GM11168 (cell line): Measurements from ENCODE around the gene AADACL4.

Experiments
- in situ Hi-C: fragments of 300-500 bp; cut with MboI; formaldehyde crosslinking; loops from one replicate; pipeline ENCODE4 v1.12.0; 2022; ENCODE audit warnings: low sequenced_read_pairs; ENCODE audit not compliant: unreplicated experiment

The AADACL4 gene

GRCh38 chr1:12643785-12644184 is at the start of gene AADACL4:
Gene AADACL4 (plus strand): TSS chr1:12644085. CDS start chr1:12644547, 462 bp downstream.
- in situ Hi-C loops: no loop called here

DNA sequence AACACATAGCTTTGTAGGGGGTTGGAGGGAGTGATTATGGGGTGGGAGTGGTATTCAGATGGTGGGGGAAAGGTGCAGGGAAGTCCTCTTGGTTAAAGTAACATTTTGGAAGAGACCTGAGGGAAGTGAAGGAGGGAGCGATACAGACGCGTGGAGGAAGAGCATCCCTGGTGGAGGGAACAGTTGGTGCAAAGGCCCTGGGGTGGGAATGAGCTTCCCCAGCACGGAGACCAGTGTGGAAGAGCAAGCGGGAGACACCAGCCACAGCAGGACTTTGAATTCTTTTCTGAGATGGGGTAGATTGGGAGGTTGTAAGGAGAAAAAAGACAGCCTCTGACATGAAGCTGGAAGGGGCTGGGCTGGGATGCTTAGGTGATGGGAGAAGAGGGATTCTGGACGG is 49.4 kb upstream of the AADACL4 start:
- in situ Hi-C loops: no loop called here

DNA sequence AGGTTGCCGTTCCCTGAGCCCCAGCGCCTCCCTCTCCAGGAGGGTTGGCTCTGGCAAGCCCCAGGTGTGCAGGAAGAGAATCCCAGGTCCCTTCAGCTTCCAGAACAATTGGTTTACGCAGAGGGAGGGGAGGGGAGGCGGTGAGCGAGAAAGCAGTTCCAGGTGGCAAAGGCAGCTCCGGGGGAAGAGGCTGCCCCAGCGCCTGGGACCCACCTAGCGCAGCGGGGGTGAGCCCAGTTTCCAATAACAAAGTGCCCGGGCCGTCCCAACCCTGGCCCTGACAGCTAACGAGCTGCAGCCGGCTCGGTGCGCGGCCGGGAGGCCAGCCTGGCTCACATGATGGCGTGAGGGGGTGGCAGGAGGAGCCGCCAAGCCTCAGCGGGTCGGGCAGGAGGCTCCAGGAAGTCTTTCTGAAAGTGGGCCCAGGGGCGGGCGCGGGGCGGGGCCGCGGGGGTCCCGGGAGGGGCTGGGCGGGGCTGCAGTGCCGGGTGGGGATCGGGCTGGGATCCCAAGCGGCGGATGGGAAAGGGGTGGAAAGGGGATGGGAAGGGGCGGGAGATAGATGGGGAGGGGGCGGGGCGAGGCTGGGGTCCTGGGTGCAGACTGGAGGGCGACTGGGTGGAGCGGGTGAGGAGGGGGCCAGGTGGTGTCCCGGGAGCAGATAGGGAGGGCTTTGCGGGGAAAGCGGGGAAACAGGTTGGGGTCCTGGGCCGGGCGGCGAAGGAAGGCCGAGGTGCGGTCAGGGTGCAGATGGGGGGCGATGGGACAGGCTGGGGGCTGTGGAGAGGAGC is 48.7 kb upstream of the AADACL4 start:
- in situ Hi-C loops: no loop called here

GRCh38 chr1:12595757-12596006 is 48.2 kb upstream of the AADACL4 start:
- in situ Hi-C loops: no loop called here

GRCh38 chr1:12596007-12596821 is 47.7 kb upstream of the AADACL4 start:
- in situ Hi-C loops: no loop called here

DNA sequence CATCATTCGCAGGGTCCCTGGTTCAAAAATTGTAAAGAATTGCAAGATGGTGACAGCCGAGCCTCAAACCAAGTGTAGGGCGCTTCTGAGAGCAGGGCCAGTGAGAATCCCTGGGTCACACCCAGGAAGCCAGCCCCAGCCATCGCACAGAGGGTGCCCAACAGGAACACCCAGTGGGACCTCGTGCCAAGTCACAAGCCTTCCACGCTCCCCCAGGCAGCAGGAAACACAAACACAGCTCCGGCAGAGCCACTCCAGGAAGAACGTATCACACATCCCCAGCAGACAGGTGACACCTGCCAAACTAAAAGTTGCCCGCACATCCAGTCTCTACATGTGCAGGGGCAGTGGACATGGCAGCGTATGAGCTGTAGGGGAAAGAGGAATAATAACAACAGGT is 46.1 kb upstream of the AADACL4 start:
- in situ Hi-C loops: no loop called here

DNA sequence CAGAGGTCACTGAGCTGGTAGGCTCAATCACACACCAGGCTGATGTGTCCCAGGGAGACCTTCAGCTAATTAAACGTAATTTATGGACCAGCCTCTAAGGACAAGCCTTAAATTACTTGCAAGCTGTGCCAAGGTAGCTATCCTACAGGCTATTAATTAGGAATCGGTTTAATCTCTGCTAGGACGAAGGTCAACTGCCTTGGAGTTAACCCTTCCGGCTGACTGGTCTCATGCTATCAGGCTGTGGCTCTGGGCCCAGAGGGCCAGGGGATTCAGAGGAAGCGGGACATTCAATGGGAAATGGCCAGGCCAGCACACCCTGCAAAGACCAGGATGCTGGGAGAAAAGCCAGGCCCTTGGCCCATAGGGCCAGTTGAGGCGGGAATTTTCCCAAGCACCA is 44.9 kb upstream of the AADACL4 start:
- in situ Hi-C loops: no loop called here

DNA sequence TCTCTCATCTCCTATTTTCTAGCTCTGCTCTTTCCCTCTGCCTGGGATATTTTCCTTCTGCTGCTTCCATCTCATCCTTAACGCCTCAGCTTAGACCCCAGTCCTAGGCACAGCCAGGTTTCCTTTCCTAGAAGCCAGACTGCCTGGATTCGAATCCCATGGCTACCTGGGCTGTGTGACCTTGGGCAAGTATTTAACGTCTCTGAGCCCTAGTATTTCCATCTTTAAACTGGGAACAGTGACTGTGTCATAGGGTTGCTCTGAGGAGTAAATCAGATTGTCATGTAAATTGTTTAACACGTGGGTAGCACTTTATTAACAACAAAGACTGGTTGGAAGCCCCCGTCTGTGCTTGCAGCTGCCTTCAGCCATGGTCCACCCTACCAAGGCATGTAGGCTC is 44.2 kb upstream of the AADACL4 start:
- in situ Hi-C loops: loop anchor here (25.0 kb wide), 2 partner anchors 187 to 487 kb away; no protein-coding TSS in a partner anchor

GRCh38 chr1:12600335-12600734 is 43.5 kb upstream of the AADACL4 start:
- in situ Hi-C loops: loop anchor here (25.0 kb wide), 2 partner anchors 188 to 488 kb away; no protein-coding TSS in a partner anchor

DNA sequence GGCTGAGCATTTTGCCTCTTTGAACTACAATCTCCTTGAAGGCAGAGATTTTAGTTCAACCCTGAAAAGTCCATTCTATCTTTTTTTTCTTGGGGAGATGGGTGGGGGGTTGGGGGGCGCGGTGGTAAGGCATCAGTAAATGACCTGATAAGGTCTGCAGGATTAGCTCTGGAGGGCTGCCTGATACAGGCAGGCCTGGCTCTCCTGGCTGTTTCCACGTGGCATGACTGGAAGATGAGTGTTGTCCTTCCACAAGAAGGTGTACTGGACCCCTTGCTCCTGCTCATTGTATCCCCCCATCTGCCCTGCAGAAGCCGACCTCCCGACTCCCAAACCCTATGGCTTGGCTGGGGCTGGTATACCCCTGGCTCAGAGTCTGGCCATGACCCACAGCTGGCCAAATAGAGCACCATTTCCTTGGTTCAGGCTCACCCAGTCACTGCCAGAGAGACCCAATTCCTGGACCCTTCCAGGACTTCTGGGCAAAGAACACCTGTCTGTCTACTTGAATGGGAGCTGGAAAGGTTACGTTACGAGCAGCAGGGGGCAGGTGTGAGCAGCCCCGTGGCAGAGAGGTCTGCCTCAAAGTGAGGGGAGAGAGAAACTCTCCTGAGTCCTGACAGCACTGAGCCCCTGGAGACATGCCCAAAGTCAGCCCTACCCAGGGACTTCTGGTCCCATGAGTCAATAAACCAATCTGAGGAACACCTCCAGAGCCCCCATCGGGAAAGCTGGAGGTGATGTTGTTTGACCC is 42.8 kb upstream of the AADACL4 start:
- in situ Hi-C loops: loop anchor here (25.0 kb wide), 2 partner anchors 189 to 489 kb away; no protein-coding TSS in a partner anchor

- in situ Hi-C loops: loop anchor here (25.0 kb wide), 2 partner anchors 190 to 490 kb away; no protein-coding TSS in a partner anchor
These were observed 41.9 kb upstream of the AADACL4 start for GRCh38 chr1:12601700-12602658.

- in situ Hi-C loops: loop anchor here (25.0 kb wide), 2 partner anchors 190 to 490 kb away; no protein-coding TSS in a partner anchor
These were observed 41.2 kb upstream of the AADACL4 start for GRCh38 chr1:12602659-12603024.

DNA sequence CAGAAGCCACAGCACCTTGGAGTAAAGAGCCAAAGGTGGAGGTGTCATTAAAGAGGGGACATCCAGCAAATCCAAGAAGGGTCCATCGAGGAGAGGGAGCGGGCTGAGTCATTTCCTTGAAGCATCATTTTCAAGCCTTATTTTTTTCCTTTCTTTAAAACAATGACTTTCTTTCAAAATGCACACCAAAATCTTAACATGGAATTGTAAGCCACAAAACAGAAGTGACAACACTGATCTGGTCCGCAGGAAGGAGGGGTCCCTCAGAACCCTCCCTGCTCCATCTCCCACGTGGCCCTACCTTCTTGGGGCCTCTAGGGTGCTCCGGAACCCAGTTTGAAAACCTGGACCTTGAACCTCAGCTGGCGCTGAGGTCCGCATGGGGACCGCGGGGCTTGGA is 40.7 kb upstream of the AADACL4 start:
- in situ Hi-C loops: loop anchor here (25.0 kb wide), 2 partner anchors 191 to 491 kb away; no protein-coding TSS in a partner anchor

DNA sequence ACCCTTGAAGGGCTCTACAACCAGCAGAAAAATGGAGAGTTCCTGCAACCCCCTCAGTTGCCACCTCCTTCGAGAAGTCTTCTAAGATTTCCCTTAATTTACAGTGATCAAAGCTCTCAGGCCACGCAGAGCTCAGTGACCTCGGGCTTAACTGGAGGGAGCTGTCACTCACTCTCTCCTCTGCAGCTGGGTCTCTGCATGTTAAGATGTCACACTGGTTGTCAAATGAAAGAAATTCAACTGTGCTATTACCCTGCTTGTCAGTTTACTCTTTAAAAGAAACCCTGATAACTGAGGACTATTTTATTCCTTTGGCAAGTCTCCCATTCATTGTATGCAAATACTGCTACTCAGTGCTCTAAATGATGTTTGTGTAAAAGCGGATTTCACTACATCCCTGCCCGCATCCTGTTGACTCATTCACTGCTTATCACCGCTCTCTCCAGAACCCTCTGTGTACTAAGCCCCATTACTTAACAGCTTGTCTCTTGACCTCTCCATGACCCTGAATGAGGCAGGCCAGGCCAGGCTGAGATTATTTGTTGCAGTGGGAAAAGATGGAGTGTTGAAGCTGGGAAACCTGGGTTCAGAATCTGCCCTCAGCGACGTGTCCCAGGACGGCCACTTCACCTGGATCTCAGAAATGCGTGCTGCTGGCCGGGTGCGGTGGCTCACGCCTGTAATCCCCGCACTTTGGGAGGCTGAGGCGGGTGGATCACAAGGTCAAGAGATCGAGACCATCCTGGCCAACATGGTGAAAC is 39.6 kb upstream of the AADACL4 start:
- in situ Hi-C loops: loop anchor here (25.0 kb wide), 2 partner anchors 192 to 492 kb away; no protein-coding TSS in a partner anchor

GRCh38 chr1:12604986-12605385 is 38.9 kb upstream of the AADACL4 start:
- in situ Hi-C loops: loop anchor here (25.0 kb wide), 2 partner anchors 193 to 493 kb away; no protein-coding TSS in a partner anchor

DNA sequence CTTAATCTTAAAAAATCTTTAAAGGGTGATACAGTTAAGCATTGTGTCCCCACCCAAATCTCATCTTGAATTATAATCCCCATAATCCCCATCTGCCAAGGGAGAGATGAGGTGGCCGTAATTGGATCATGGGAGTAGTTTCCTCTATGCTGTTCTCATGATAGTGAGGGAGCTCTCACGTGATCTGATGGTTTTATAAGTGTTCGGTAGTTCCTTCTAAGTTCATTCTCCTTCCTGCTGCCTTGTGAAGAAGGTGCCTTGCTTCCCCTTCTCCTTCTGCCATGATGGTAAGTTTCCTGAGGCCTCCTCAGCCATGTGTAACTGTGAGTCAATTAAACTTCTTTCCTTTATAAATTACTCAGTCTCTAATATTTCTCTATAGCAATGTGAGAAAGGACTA is 36.6 kb upstream of the AADACL4 start:
- in situ Hi-C loops: loop anchor here (25.0 kb wide), 2 partner anchors 195 to 495 kb away; no protein-coding TSS in a partner anchor

DNA sequence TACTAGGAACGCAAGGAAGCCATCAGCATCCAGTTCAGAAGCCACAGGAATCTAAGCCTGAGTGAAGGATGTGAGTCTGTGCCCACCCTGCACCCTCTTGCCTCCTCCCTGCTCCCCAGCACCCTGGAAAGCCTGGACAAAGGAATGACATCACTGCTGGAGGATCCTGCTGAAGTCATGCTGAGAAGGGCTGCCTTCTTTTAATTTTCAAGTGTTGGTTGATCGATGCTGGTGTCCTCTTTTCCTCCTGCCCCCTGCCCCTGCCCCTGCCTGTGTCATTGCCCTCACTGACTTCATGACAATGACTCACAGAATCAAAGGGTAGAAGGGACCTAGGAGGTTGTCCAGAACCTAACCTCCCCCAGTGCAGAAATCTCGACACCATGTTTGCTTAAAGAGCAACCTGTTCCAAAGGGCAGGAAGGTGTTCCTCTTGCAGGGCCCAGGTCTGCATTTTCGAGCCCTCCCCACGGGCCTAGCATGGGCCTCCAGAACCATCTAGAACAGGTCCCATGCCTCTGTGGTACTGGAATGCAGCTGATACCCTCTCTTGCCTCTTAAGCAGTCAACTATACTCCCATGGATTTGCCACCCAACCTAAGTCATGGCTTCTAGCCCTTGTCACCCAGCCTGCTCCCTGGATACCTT is 35.5 kb upstream of the AADACL4 start:
- in situ Hi-C loops: loop anchor here (25.0 kb wide), 2 partner anchors 196 to 496 kb away; no protein-coding TSS in a partner anchor

DNA sequence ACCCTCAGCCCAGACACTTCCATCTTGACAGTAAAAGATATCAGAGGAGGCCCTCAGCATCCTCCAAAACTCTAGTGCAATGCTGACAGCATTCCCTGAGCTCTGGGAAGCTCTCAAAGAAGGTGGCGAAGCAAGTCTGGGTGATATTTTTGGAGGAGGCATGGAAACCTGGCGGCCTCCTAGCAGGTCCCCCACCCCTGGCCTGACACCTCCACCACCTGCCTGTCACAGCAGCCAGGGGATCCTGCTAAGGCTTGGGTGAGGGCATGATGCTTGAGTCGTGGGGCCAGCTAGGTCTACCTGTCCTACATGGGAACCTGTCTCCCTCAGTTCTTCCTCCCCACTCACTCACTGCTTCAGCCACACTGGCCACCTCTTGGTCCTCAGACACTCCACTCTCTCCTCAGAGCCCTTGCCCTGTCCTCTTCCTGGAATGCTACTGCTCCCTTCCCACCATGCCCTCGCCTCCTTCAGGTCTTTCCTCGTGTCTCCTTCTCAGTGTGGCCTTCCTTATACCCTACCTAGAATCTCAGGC is 34.3 kb upstream of the AADACL4 start:
- in situ Hi-C loops: loop anchor here (10.0 to 25.0 kb wide), 3 partner anchors 197 to 497 kb away; no protein-coding TSS in a partner anchor
